ENCODE results near the gene ANKS1A.

DNA sequence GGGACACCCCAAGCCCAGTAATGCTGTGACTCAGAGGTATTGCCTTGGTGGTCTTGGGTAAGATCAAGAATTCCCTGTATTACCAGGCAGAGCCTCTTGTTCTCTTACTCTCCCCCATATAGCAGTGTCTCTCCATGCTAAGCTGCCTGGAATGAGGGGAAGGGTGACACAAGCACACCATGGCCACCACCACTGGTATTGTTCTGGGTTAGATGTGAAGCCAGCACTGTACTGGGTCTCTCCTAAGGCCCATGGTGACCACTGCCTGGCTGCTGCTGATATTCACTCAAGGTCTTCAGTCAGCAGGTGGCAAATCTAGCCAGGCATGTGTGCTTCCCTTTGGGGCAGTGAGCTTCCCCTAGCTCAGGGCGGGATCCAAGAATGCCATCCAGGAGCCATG lies 37.7 kb upstream of the ANKS1A start:
- TF ChIP-seq, protein P1, sequence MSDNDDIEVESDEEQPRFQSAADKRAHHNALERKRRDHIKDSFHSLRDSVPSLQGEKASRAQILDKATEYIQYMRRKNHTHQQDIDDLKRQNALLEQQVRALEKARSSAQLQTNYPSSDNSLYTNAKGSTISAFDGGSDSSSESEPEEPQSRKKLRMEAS (IDR thresholded peaks at IDR 0.05): no peak
- TF ChIP-seq RAD21 (IDR thresholded peaks at IDR 0.05; ENCODE audit: low read depth) (no peak), TAF1 (IDR thresholded peaks at IDR 0.05; ENCODE audit: low read depth) (no peak), NFIC (IDR thresholded peaks at IDR 0.05) (no peak), EP300 (IDR thresholded peaks at IDR 0.05; ENCODE audit: borderline replicate concordance) (no peak), EGR1 (IDR thresholded peaks at IDR 0.05) (no peak), CREB1 (IDR thresholded peaks at IDR 0.05; ENCODE audit: low read depth) (no peak), TEAD4 (IDR thresholded peaks at IDR 0.05) (no peak), YY1 (IDR thresholded peaks at IDR 0.05; ENCODE audit: low read depth) (no peak), ZBTB7A (IDR thresholded peaks at IDR 0.05; ENCODE audit: low read depth) (no peak)
- TF ChIP-seq, protein P2, sequence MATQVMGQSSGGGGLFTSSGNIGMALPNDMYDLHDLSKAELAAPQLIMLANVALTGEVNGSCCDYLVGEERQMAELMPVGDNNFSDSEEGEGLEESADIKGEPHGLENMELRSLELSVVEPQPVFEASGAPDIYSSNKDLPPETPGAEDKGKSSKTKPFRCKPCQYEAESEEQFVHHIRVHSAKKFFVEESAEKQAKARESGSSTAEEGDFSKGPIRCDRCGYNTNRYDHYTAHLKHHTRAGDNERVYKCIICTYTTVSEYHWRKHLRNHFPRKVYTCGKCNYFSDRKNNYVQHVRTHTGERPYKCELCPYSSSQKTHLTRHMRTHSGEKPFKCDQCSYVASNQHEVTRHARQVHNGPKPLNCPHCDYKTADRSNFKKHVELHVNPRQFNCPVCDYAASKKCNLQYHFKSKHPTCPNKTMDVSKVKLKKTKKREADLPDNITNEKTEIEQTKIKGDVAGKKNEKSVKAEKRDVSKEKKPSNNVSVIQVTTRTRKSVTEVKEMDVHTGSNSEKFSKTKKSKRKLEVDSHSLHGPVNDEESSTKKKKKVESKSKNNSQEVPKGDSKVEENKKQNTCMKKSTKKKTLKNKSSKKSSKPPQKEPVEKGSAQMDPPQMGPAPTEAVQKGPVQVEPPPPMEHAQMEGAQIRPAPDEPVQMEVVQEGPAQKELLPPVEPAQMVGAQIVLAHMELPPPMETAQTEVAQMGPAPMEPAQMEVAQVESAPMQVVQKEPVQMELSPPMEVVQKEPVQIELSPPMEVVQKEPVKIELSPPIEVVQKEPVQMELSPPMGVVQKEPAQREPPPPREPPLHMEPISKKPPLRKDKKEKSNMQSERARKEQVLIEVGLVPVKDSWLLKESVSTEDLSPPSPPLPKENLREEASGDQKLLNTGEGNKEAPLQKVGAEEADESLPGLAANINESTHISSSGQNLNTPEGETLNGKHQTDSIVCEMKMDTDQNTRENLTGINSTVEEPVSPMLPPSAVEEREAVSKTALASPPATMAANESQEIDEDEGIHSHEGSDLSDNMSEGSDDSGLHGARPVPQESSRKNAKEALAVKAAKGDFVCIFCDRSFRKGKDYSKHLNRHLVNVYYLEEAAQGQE (IDR thresholded peaks at IDR 0.05; ENCODE audit: low read depth): no peak
- TF ChIP-seq, protein P3, sequence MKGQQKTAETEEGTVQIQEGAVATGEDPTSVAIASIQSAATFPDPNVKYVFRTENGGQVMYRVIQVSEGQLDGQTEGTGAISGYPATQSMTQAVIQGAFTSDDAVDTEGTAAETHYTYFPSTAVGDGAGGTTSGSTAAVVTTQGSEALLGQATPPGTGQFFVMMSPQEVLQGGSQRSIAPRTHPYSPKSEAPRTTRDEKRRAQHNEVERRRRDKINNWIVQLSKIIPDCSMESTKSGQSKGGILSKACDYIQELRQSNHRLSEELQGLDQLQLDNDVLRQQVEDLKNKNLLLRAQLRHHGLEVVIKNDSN (IDR thresholded peaks at IDR 0.05): no peak
